ENCODE measurements around the gene HOXA7. TPM values are rescaled to one million over a fixed set of nuclear protein-coding genes. Genes with fewer than 3 reads are reported as not detected.

Gene HOXA7
- total RNA-seq, 1 donor from 2014 or later: 8.8 TPM

- Mint-ChIP-seq H3K9me3 (no peaks in the 10 kb centered on the region), H3K27me3 (ENCODE audit: low read depth) (peaks cover 100% of the 10 kb centered on the region), H3K36me3 (ENCODE audit: low read depth) (peaks cover 8% of the 10 kb centered on the region), H3K27ac (ENCODE audit: unreplicated experiment) (no peak overlapping the region), H3K4me3 (peak overlapping the region; percentile 64), H3K4me1 (peaks cover 32% of the 10 kb centered on the region)
- TF ChIP-seq, protein P1, sequence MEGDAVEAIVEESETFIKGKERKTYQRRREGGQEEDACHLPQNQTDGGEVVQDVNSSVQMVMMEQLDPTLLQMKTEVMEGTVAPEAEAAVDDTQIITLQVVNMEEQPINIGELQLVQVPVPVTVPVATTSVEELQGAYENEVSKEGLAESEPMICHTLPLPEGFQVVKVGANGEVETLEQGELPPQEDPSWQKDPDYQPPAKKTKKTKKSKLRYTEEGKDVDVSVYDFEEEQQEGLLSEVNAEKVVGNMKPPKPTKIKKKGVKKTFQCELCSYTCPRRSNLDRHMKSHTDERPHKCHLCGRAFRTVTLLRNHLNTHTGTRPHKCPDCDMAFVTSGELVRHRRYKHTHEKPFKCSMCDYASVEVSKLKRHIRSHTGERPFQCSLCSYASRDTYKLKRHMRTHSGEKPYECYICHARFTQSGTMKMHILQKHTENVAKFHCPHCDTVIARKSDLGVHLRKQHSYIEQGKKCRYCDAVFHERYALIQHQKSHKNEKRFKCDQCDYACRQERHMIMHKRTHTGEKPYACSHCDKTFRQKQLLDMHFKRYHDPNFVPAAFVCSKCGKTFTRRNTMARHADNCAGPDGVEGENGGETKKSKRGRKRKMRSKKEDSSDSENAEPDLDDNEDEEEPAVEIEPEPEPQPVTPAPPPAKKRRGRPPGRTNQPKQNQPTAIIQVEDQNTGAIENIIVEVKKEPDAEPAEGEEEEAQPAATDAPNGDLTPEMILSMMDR (conservative IDR thresholded peaks at IDR 0.05): no peak
- DNase-seq (ENCODE audit: low read depth, low spot score): no peak
Observed at GRCh38 chr7:27153526-27153925, 2.9 kb downstream of the HOXA7 start.

GRCh38 chr7:27152816-27153442 is 3.5 kb downstream of the HOXA7 start:
- Mint-ChIP-seq H3K4me1 (peaks cover 31% of the 10 kb centered on the region), H3K9me3 (no peaks in the 10 kb centered on the region), H3K27me3 (ENCODE audit: low read depth) (peaks cover 100% of the 10 kb centered on the region), H3K27ac (ENCODE audit: unreplicated experiment) (no peak overlapping the region), H3K36me3 (ENCODE audit: low read depth) (peaks cover 5% of the 10 kb centered on the region), H3K4me3 (peak overlapping the region; percentile 54)
- TF ChIP-seq, protein P1 (conservative IDR thresholded peaks at IDR 0.05): no peak
- DNase-seq (ENCODE audit: low read depth, low spot score): no peak

GRCh38 chr7:27151931-27152815 is 4.3 kb downstream of the HOXA7 start, which contains the start of gene HOXA3:
HOXA3 (minus strand) TSS chr7:27152583; CDS start chr7:27110640, 41,943 bp downstream.
- H3K4me3 Mint-ChIP-seq: peak within 1 kb of the TSS; percentile 85
- H3K9me3 Mint-ChIP-seq: no peaks in the 10 kb centered on the region
- H3K27me3 Mint-ChIP-seq (ENCODE audit: low read depth): peaks cover 100% of the 10 kb centered on the region
- no peak for DNase-seq (ENCODE audit: low read depth, low spot score)
- peaks cover 5% of the 10 kb centered on the region for H3K36me3 Mint-ChIP-seq (ENCODE audit: low read depth)
- TF ChIP-seq, protein P1 (conservative IDR thresholded peaks at IDR 0.05): no peak
- peak within 1 kb of the TSS; percentile 80 for H3K27ac Mint-ChIP-seq (ENCODE audit: unreplicated experiment)
- peaks cover 28% of the 10 kb centered on the region for H3K4me1 Mint-ChIP-seq

DNA sequence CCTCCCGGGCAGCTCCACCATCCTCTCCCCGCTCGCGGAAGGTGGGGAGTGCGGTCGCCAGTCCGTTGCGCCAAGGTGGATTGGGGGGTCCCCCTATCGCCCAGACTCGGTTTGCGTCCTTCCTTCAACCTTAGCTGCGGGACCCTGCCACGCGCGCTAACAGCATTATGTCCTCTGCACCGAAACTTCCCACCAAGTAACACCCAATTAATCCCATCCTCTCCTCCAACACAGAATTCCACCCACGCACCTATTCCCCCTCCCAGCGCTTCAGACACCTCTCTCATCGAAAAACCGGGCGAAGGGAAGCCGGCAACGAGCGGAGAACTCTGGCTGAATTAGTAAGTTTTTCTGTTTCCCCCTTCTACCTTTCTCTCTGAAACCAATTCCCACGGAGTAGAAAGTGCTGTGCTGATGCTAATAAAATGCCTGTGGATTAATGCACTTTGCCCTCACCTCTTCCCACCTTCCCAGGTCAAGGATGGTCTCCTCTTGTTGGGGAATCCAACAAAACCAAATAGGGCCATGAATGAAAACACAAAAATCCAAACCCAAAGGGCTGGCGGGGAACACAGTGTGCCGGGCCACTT is 5.0 kb downstream of the HOXA7 start:
- TF ChIP-seq, protein P1 (conservative IDR thresholded peaks at IDR 0.05): no peak
- peaks cover 100% of the 10 kb centered on the region for H3K27me3 Mint-ChIP-seq (ENCODE audit: low read depth)
- H3K4me3 Mint-ChIP-seq: peak overlapping the region; percentile 85
- DNase-seq (ENCODE audit: low read depth, low spot score): no peak
- H3K27ac Mint-ChIP-seq (ENCODE audit: unreplicated experiment): peak overlapping the region; percentile 80
- peaks cover 1% of the 10 kb centered on the region for H3K9me3 Mint-ChIP-seq
- peaks cover 5% of the 10 kb centered on the region for H3K36me3 Mint-ChIP-seq (ENCODE audit: low read depth)
- peaks cover 30% of the 10 kb centered on the region for H3K4me1 Mint-ChIP-seq

GRCh38 chr7:27150568-27151340 is 5.7 kb downstream of the HOXA7 start:
- peaks cover 26% of the 10 kb centered on the region for H3K4me1 Mint-ChIP-seq
- peak; percentile 72 for DNase-seq (ENCODE audit: low read depth, low spot score)
- peak overlapping the region; percentile 80 for H3K27ac Mint-ChIP-seq (ENCODE audit: unreplicated experiment)
- peaks cover 4% of the 10 kb centered on the region for H3K9me3 Mint-ChIP-seq
- H3K36me3 Mint-ChIP-seq (ENCODE audit: low read depth): peaks cover 8% of the 10 kb centered on the region
- TF ChIP-seq, protein P1 (conservative IDR thresholded peaks at IDR 0.05): peak; percentile 89
- H3K4me3 Mint-ChIP-seq: peak overlapping the region; percentile 85
- peaks cover 100% of the 10 kb centered on the region for H3K27me3 Mint-ChIP-seq (ENCODE audit: low read depth)

All from neural crest cell (in vitro differentiated cells).